GM10266 (cell line): Measurements from ENCODE around the gene VPS18.

Source experiments
- DNase-seq: peaks from one replicate; pipeline ENCODE4 v3.0.0; 2012; ENCODE audit errors: extremely low spot score
- TF ChIP-seq, protein P1 (sequence below): IDR thresholded peaks from 2 replicates; pipeline ENCODE4 v1.5.1; 2012; ENCODE audit warnings: mild to moderate bottlenecking, low read depth; ENCODE audit not compliant: control insufficient read depth, insufficient read depth; ENCODE audit errors: missing control alignments

Gene VPS18

DNA sequence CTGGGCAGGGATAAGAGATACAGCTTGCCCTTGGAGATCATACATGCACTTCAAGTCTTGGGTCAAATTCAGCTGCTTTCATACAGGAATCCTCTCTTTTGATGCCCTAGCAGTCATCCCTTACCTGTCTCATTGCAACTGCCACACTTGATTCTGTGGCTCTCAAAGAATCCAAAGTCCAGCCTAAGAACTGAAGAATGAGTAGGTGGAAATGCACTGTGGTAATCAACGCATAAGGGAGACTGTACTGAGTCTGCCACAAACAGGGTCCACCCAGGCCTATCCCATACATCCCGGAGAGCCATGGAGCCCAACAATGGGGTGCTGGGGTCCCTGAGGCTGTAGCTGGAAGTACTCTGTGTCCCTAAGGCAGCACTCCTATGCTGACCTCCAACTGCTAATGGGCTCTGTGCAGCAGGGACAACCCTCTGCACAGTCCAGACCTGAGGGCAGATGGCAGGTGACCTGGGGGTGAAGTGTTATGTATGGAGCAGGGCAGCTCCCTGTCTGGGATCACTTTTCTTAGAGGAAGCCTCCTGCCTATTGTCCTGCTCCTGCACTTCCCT, 1.7 kb upstream of the VPS18 start:
- TF ChIP-seq, protein P1, sequence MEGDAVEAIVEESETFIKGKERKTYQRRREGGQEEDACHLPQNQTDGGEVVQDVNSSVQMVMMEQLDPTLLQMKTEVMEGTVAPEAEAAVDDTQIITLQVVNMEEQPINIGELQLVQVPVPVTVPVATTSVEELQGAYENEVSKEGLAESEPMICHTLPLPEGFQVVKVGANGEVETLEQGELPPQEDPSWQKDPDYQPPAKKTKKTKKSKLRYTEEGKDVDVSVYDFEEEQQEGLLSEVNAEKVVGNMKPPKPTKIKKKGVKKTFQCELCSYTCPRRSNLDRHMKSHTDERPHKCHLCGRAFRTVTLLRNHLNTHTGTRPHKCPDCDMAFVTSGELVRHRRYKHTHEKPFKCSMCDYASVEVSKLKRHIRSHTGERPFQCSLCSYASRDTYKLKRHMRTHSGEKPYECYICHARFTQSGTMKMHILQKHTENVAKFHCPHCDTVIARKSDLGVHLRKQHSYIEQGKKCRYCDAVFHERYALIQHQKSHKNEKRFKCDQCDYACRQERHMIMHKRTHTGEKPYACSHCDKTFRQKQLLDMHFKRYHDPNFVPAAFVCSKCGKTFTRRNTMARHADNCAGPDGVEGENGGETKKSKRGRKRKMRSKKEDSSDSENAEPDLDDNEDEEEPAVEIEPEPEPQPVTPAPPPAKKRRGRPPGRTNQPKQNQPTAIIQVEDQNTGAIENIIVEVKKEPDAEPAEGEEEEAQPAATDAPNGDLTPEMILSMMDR: no peak
- no peak for DNase-seq

DNA sequence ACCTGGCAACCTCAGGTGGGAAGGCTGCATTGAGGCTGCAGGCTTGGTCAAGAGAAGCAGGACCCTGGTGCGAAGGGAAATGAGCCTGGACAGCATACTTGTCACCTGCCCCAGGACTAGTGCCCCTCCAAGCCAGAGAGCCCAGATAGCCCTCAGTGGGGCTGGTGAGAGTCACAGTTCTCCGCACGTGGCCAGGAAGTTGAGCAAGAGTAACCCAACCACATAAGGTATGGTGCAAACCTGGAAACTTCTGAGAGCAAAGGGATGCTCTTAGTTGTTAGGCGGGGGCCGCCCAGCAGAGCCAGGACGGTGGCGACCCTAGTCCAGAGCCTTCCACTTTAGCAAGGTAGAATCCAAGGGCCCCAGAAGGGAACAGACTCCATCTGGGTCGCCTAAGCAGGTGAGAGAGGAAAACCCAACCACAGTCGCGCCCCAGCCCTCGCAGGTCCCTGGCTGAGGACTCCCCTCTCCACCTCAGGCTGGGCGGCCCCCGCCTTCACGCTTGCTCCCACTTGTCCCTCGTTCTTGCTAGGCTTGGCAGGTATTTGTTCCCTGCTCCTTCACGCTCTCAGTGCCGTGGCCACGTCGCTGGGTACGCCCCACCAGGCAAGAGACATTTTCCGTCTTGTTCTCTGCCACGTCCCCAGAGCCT, 1.1 kb upstream of the VPS18 start:
- TF ChIP-seq, protein P1: no peak
- no peak for DNase-seq

DNA sequence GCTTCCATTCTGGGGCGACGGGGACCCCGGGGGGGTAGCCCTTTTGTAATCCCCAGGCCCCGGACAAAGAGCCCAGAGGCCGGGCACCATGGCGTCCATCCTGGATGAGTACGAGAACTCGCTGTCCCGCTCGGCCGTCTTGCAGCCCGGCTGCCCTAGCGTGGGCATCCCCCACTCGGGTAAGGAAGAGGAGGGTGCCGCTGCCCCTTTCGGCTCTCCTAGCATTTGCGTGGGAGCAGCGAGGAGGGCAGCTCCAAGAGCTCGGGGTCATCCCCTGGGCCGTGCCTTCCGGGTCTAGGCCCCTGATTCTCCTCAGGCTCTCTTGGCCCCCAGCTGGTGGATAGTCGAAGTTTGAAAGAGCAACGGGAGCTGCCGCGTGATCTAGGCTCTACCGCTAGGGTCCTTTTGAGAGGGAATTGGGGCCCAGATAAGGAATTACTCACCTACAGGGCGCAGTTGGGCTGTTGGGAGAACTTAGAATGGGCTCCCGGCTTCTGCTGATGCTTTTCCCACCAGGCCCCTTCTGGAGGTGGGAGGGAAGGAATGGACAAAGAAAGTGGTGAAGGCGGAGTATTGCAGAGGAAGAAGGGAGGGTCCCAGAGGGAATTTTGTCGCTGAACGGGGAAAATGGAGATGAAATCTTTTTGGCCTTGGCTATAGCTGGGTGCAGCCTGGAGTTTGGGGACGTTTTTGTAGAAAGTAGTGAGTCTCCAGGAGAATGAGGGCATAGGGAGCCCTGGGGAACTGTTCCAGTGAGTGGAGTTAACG, 615 bp downstream of the VPS18 start:
- TF ChIP-seq, protein P1: peak; percentile 33
- DNase-seq: no peak

DNA sequence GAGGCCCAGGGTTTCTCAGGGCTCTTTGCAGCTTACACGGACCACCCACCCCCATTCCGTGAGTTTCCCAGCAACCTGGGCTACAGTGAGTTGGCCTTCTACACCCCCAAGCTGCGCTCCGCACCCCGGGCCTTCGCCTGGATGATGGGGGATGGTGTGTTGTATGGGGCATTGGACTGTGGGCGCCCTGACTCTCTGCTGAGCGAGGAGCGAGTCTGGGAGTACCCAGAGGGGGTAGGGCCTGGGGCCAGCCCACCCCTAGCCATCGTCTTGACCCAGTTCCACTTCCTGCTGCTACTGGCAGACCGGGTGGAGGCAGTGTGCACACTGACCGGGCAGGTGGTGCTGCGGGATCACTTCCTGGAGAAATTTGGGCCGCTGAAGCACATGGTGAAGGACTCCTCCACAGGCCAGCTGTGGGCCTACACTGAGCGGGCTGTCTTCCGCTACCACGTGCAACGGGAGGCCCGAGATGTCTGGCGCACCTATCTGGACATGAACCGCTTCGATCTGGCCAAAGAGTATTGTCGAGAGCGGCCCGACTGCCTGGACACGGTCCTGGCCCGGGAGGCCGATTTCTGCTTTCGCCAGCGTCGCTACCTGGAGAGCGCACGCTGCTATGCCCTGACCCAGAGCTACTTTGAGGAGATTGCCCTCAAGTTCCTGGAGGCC, 5.4 kb downstream of the VPS18 start:
- TF ChIP-seq, protein P1: no peak
- DNase-seq: no peak

DNA sequence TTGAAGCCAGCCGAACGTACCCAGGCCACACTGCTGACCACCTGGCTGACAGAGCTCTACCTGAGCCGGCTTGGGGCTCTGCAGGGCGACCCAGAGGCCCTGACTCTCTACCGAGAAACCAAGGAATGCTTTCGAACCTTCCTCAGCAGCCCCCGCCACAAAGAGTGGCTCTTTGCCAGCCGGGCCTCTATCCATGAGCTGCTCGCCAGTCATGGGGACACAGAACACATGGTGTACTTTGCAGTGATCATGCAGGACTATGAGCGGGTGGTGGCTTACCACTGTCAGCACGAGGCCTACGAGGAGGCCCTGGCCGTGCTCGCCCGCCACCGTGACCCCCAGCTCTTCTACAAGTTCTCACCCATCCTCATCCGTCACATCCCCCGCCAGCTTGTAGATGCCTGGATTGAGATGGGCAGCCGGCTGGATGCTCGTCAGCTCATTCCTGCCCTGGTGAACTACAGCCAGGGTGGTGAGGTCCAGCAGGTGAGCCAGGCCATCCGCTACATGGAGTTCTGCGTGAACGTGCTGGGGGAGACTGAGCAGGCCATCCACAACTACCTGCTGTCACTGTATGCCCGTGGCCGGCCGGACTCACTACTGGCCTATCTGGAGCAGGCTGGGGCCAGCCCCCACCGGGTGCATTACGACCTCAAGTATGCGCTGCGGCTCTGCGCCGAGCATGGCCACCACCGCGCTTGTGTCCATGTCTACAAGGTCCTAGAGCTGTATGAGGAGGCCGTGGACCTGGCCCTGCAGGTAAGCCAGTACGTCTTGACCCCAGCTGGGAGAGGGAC, 6.2 kb downstream of the VPS18 start:
- TF ChIP-seq, protein P1: no peak
- no peak for DNase-seq

DNA sequence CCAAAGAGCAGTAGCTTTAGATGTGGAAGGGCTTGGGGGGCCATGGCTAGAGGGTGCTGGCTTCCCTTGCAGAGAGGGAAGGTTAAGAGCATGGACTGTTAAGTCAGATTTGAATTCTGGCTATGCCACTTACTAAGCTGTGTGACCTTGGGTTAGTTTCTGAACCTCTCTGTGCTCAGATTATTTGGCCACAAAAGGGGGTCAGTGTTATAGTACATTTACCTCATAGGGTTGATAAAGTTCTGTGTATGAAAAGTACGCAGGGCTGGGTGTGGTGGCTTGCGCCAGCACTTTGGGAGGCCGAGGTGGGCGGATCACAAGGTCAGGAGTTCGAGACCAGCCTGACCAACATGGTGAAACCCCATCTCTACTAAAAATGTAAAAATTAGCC, 6.8 kb downstream of the VPS18 start:
- DNase-seq: no peak
- TF ChIP-seq, protein P1: no peak
